Measurements from ENCODE around the gene ADPRHL1.

ADPRHL1 gene

DNA sequence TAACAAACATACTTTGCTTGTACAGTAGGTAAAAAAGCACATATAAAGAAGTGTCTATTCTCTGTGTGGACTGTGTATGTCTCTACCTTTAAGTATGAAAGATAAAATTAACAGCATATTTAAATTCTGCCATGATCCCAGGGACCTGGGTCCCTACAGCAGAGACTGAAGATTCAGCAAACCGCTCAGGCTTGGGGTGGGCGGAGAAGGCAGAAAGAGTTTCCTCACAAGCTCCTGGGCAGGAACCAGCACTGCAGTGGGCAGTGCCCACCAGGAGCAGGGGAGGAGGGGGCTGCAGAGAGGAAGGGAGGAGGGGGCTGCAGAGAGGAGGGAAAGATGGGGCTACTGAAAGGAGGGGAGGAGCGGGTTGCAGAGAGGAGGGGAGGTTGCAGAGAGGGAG, 44.7 kb downstream of the ADPRHL1 start:
- no peak for TF ChIP-seq CTCF (IDR thresholded peaks at IDR 0.05; ENCODE audit: low read depth, low read length, missing control alignments)
- in situ Hi-C loops (cut with HindIII; ENCODE audit: low sequenced_read_pairs) = no loop called here
- no peak overlapping the region for H3K4me3 ChIP-seq (ENCODE audit: low read depth, low read length)
- no peak for DNase-seq (ENCODE audit: low read depth)

DNA sequence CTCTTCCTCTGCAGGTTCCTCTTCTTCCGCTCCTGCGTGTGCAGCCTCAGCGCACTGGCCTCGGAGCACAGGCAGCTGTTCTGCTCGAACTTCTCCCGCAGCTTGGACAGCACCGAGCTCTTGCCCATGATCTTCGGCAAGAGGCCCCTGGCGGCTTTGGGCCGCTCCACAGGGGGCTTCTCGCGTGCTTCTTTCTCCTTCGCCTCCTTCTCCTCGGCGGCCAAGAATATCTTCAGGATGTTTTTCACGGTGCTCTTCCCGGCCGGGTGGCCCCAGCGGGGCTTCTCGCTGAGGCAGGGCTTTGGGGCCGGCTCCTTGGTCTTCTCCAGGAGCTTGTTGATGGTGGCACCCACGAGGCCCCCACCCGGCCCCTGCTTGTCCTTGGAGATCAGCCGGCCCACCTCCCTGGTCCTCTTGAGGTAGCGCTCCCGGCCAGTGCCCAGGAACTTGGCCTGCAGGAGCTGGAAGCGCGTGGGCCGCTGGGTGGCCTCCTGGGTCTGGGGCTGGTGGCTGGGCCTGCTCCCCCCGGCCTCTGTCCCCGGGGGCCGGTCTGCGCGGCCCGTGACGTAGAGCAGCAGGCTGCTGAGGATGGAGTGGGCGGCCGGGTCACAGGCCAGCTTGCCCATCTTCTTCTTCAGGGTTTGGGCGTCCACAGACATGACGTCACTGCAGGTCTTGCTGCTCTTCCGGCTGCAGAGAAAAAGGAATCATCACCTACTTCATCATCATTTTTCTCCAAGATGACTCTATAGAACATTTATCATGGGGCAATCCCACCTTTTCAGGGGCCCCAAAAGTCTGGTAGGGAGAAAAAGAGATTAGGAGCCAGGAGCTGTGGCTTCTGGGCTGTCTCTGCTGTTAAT, 45.5 kb downstream of the ADPRHL1 start:
- no peak overlapping the region for H3K4me3 ChIP-seq (ENCODE audit: low read depth, low read length)
- in situ Hi-C loops (cut with HindIII; ENCODE audit: low sequenced_read_pairs) = no loop called here
- no peak for TF ChIP-seq CTCF (IDR thresholded peaks at IDR 0.05; ENCODE audit: low read depth, low read length, missing control alignments)
- DNase-seq (ENCODE audit: low read depth) = no peak

GRCh38 chr13:113407103-113407530, 46.2 kb downstream of the ADPRHL1 start:
- DNase-seq (ENCODE audit: low read depth) = no peak
- H3K4me3 ChIP-seq (ENCODE audit: low read depth, low read length) = no peak overlapping the region
- no peak for TF ChIP-seq CTCF (IDR thresholded peaks at IDR 0.05; ENCODE audit: low read depth, low read length, missing control alignments)
- in situ Hi-C loops (cut with HindIII; ENCODE audit: low sequenced_read_pairs) = no loop called here

DNA sequence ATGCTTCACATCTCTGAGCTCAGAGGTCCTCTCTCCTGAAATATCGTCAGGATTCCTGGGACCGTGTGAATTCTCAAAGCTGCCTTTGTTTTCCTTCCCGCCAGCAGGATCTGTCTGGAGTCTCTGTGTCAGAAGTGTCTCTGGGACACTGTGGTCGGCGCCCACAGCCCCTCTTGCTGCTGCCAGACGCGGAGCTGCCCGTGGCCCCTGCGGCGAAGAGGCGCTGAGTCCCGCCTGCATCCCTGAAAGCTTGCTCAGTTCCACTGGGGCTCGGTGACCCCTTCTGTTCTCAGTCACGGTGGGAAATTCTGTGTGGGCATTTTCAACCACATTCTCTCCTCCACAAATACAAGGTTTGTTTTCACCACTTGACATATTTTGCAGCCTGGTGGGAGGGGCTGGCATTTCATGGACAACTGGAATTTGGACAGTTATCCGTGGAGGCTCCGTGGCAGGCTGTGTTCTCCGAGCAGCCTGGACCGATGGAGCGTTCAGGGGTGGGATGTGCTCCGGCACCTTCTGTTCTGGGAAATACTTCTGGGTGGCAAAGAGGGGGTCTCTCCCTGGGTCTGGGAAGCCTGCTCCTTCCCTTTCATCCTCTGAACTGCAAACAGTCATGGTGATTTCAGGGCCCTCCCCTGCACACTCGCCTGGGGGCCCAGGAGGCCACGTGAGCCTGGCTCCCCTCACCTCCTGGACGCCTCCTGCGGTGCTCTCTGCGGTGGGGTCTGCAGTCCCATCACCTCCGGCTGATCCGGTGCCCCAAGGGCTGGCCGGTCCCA, 46.8 kb downstream of the ADPRHL1 start:
- in situ Hi-C loops (cut with HindIII; ENCODE audit: low sequenced_read_pairs) = no loop called here
- H3K4me3 ChIP-seq (ENCODE audit: low read depth, low read length) = no peak overlapping the region
- DNase-seq (ENCODE audit: low read depth) = peak; percentile 27
- TF ChIP-seq CTCF (IDR thresholded peaks at IDR 0.05; ENCODE audit: low read depth, low read length, missing control alignments) = no peak

GRCh38 chr13:113405481-113406300, 47.6 kb downstream of the ADPRHL1 start:
- no peak for TF ChIP-seq CTCF (IDR thresholded peaks at IDR 0.05; ENCODE audit: low read depth, low read length, missing control alignments)
- in situ Hi-C loops (cut with HindIII; ENCODE audit: low sequenced_read_pairs) = no loop called here
- H3K4me3 ChIP-seq (ENCODE audit: low read depth, low read length) = no peak overlapping the region
- DNase-seq (ENCODE audit: low read depth) = no peak

Data from astrocyte of the cerebellum (primary cell).